Germinal center (tissue), 1 donor: Measurements from ENCODE around the gene TRAF6.
"Not testable (repeated sequence)": the region's sequence is repeated elsewhere in the genome, so short reads cannot be mapped to it uniquely, and the experiment has no call there.

Experiments
- DNase-seq: peaks from one replicate; pipeline ENCODE4 v3.0.0; 2012; ENCODE audit warnings: mixed read lengths, low spot score

Gene TRAF6

GRCh38 chr11:36509694-36510593 is at the start of gene TRAF6:
TRAF6 (minus strand) TSS chr11:36510272; CDS start chr11:36501515, 8,757 bp downstream.
- peak; percentile 86 for DNase-seq

- no peak for DNase-seq
Measured at GRCh38 chr11:36558571-36559413, 48.7 kb upstream of the TRAF6 start.

GRCh38 chr11:36557991-36558390 is 47.9 kb upstream of the TRAF6 start:
- DNase-seq = no peak

- not testable (repeated sequence) for DNase-seq
Measured at GRCh38 chr11:36557390-36557789, 47.3 kb upstream of the TRAF6 start.

GRCh38 chr11:36550385-36551115 is 40.5 kb upstream of the TRAF6 start:
- DNase-seq = no peak

GRCh38 chr11:36540998-36541397 is 30.9 kb upstream of the TRAF6 start:
- DNase-seq = peak; percentile 5

GRCh38 chr11:36534276-36534840 is 24.3 kb upstream of the TRAF6 start:
- DNase-seq = no peak

- DNase-seq = no peak
Measured at GRCh38 chr11:36532941-36533601, 23.0 kb upstream of the TRAF6 start.

GRCh38 chr11:36530840-36531239 is 20.8 kb upstream of the TRAF6 start:
- DNase-seq = no peak

GRCh38 chr11:36513965-36514364 is 3.9 kb upstream of the TRAF6 start:
- DNase-seq = no peak

GRCh38 chr11:36512016-36512415 is 1.9 kb upstream of the TRAF6 start:
- no peak for DNase-seq

- not testable (repeated sequence) for DNase-seq
Measured at GRCh38 chr11:36511062-36511461, 990 bp upstream of the TRAF6 start.

- DNase-seq = no peak
Measured at GRCh38 chr11:36510594-36510942, 496 bp upstream of the TRAF6 start.

GRCh38 chr11:36509201-36509639 is 852 bp downstream of the TRAF6 start:
- DNase-seq = peak; percentile 10

GRCh38 chr11:36508743-36509142 is 1.3 kb downstream of the TRAF6 start:
- no peak for DNase-seq

- DNase-seq = no peak
Measured at GRCh38 chr11:36507824-36508489, 2.1 kb downstream of the TRAF6 start.

GRCh38 chr11:36501236-36501635 is 8.8 kb downstream of the TRAF6 start:
- no peak for DNase-seq

GRCh38 chr11:36500315-36500721 is 9.8 kb downstream of the TRAF6 start:
- no peak for DNase-seq

GRCh38 chr11:36499315-36499714 is 10.8 kb downstream of the TRAF6 start:
- DNase-seq = no peak

- no peak for DNase-seq
Measured at GRCh38 chr11:36498721-36499120, 11.4 kb downstream of the TRAF6 start.

- no peak for DNase-seq
Measured at GRCh38 chr11:36493332-36493731, 16.7 kb downstream of the TRAF6 start.
